ENCODE results near the gene PHF12.
A peak's percentile ranks its signal among the peaks of the same experiment; 100 is the strongest.

PHF12 gene

GRCh38 chr17:28925912-28926365 lies 25.4 kb downstream of the PHF12 start:
- TF ChIP-seq CTCF (IDR thresholded peaks at IDR 0.05; ENCODE audit: low read length, missing control alignments): no peak
- H3K4me3 ChIP-seq (replicated peaks; ENCODE audit: low read depth, low read length): no peak overlapping the region
- DNase-seq (ENCODE audit: low read depth): peak; percentile 90

- no peak for DNase-seq (ENCODE audit: low read depth)
- H3K4me3 ChIP-seq (replicated peaks; ENCODE audit: low read depth, low read length): no peak overlapping the region
- no peak for TF ChIP-seq CTCF (IDR thresholded peaks at IDR 0.05; ENCODE audit: low read length, missing control alignments)
Observed at GRCh38 chr17:28920201-28920600, 31.1 kb downstream of the PHF12 start.

GRCh38 chr17:28918295-28918694 lies 33.0 kb downstream of the PHF12 start:
- no peak for TF ChIP-seq CTCF (IDR thresholded peaks at IDR 0.05; ENCODE audit: low read length, missing control alignments)
- no peak overlapping the region for H3K4me3 ChIP-seq (replicated peaks; ENCODE audit: low read depth, low read length)
- DNase-seq (ENCODE audit: low read depth): no peak

GRCh38 chr17:28917465-28917864 lies 33.9 kb downstream of the PHF12 start:
- DNase-seq (ENCODE audit: low read depth): no peak
- H3K4me3 ChIP-seq (replicated peaks; ENCODE audit: low read depth, low read length): no peak overlapping the region
- no peak for TF ChIP-seq CTCF (IDR thresholded peaks at IDR 0.05; ENCODE audit: low read length, missing control alignments)

GRCh38 chr17:28917029-28917428 lies 34.3 kb downstream of the PHF12 start:
- no peak for DNase-seq (ENCODE audit: low read depth)
- no peak overlapping the region for H3K4me3 ChIP-seq (replicated peaks; ENCODE audit: low read depth, low read length)
- TF ChIP-seq CTCF (IDR thresholded peaks at IDR 0.05; ENCODE audit: low read length, missing control alignments): no peak

- DNase-seq (ENCODE audit: low read depth): peak; percentile 64
- TF ChIP-seq CTCF (IDR thresholded peaks at IDR 0.05; ENCODE audit: low read length, missing control alignments): peak; percentile 62
- no peak overlapping the region for H3K4me3 ChIP-seq (replicated peaks; ENCODE audit: low read depth, low read length)
Observed at GRCh38 chr17:28916302-28916934, 34.9 kb downstream of the PHF12 start.

- DNase-seq (ENCODE audit: low read depth): no peak
Observed at GRCh38 chr17:28912938-28913333, 38.4 kb downstream of the PHF12 start.

More at GRCh38 chr17:28912938-28913333, 38.4 kb downstream of the PHF12 start:
- H3K4me3 ChIP-seq (replicated peaks; ENCODE audit: low read depth, low read length): no peak overlapping the region
- TF ChIP-seq CTCF (IDR thresholded peaks at IDR 0.05; ENCODE audit: low read length, missing control alignments): no peak

All from fibroblast of pulmonary artery (primary cell).